HG02970 (cell line): ENCODE data around the gene CASP2.
"Not testable (repeated sequence)": the region's sequence is repeated elsewhere in the genome, so short reads cannot be mapped to it uniquely, and the experiment has no call there.

ENCODE experiments used
- ATAC-seq: cut with Tn5 transposase; IDR thresholded peaks from one replicate; pipeline ENCODE4 v1.9.1; 2021; ENCODE audit warnings: mild to moderate bottlenecking, moderate library complexity, moderate number of reproducible peaks; ENCODE audit not compliant: unreplicated experiment, low FRiP score

CASP2 gene

DNA sequence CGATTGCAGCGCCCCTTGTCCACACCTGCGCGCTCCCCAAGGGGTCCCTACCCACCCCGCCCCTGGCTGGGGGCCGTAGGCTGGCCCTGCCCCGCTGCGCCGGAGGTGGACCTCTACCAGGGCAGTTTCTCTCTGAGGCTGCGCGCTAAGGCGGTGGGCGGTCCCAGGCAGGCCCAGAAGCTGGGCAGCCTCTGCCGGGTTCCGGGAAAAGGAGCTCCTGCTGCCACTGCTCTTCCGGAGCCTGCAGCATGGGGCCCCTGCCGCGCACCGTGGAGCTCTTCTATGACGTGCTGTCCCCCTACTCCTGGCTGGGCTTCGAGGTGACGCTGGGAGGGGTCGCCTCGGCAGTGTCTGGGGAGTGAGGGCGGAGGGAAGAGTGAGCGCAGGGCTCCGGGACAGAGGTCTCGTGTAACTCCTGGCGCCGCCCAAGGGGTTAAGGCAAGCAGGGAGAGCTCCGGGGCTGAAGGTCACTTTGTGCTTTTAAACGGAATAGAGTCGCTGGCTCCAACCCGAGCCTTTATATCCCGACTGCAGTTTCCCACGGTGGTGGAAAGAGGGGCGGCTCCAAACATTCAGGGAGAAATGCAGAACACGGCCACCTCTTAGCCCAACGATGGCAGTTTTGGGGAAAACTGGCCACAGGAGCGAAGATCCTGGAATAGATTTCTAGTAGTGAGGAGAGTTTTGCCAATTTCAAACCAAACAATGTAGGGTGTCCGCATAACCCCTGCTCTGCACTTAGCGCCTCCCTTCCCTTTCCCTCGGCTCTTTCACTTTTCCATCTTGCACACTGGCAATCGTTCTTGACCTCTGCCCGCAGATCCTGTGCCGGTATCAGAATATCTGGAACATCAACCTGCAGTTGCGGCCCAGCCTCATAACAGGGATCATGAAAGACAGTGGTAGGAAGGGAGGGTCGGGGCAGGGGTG is 24.6 kb upstream of the CASP2 start, which contains the start of gene GSTK1:
Gene GSTK1 (plus strand): TSS at position 176 of the 930 bp plus-strand sequence. CDS start 73 bp downstream, at position 249.
- ATAC-seq: peak; percentile 94

DNA sequence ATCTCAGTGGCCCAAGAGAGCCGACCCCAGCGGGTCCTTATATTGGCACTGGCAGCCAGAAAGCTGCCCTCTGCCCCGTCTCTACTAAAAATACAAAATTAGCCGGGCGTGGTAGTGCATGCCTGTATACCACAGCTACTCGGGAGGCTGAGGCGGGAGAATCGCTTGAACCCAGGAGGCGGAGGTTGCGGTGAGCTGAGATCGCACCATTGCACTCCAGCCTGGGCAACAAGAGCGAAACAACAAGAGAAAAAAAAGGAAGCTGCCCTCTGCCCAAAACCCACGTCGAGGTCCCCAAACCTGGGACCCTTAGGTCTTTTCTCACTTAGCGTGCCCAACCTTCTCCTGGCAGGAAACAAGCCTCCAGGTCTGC is 24.0 kb upstream of the CASP2 start:
- ATAC-seq: not testable (repeated sequence)

DNA sequence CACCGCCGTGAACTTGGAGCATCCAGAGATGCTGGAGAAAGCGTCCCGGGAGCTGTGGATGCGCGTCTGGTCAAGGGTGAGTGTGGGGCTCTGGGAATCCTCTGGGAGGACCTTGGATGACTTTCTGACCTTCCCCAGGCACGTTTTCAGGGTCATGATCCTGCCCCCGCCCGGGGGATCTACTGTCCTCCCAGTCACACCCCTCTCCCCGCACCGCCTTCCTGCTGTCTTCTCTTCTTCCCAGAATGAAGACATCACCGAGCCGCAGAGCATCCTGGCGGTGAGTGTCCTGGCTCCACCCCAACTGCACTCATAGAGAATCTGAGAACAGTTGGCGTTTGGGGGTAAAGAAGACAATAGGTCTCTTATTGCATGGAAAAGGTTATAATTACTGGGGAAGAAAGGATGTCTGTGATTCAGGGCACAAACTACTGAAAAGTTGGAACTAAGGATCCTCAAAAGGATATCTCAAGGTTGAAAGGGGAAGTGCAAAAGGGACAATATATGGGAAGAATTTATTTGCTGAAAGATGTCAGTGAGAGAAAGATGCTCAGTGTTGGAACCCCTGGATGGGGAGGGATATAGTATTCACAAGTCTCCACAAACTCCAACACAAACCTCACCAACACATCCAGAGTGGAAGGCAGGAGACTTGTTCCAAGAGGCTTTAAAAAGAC is 23.0 kb upstream of the CASP2 start:
- ATAC-seq: no peak

DNA sequence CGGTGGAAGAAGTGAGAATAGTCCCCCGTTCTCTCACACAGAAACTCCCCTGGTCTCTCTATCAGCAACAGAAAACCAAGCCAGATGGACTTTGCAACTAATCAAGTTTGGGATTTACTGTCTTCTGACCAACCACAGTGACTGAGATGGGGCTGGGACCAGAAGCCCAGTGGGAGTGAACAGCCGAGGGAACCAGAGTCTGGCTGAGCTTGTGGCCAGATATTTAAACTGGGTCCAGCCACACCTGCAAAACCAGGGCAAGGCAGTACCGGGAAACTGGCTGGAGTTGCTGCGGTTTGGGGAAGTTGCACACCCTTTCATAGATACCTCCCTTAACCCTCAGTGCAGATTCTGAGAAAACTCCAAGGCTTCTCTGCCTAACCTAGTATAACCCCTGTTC is 18.9 kb upstream of the CASP2 start:
- no peak for ATAC-seq

DNA sequence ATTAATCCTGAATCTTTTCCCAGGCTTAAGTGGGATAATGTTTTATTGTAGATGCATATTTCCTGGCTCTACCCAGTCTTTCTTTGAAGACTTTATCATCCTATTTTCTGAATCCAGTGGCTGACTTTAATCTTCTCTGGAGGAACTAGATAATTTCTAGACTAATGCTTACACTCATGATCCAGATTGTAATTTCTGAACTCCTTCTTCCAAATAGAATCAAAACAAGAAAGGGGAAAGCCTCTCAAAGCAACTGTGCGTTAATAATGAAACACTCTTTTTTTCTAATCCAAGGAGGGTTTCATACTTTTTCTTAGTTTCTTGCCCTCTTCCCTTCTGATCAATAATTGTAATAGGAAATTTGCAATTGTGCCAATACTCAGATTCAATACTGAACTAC is 16.9 kb upstream of the CASP2 start:
- ATAC-seq: no peak

DNA sequence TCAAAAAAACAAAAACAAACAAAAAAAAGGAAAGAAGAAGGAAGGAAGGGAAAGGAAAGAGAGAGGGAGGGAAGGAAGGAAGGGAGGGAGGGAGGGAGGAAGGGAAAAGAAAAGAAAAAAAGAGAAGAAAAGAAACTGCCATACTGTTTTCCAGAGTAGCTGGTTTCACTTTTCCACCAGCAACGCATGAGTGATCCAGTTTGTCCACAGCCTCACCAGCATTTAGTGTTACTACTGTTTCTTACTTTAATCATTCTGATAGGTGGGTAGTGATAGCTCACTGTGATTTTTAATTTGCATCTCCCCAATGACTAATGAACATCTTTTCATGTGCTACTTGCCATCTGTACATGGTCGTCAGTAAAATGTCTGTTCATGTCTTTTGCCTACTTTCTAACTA is 15.3 kb upstream of the CASP2 start:
- ATAC-seq: no peak

DNA sequence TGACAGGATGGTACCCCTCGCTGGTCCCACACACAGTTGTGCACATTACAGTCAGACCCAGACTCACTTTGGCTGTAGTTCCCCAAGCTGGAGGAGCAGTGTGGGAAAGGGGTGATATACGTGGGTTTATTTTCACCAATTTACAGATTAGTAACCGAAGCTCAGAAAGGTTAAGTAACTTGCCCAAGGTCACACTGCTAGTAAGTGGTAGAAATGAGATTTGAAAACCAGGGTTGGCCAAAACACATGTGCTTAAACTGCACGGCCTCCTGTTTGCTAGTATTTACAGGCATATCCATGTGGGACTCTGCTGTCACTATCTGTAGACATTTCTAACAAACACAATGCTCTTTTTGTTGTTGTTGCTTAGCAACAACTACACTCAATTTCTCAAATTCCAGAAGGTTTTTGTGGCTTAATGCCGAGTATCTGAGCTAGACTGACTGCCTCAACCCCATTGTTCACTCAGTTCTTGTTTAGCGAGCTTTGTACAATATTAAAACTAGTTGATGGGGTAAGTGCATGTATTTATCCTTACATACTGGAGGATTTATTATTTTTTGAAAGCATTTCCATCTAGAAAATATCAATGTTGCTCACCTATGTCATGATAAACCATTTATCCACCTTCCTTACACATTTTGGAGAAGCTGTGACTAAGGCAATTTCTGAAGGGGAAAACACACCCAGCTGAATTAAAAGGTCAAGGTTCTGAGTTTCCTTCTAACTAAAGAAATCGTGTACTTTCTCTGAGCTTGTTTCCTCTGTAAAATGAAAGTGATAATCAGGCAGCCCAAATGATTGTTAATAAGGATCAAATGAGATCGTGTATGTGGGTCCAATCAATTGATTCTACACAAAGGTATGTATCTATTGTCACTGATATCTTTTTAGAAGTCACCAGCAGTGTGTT is 8.7 kb upstream of the CASP2 start:
- ATAC-seq: no peak

DNA sequence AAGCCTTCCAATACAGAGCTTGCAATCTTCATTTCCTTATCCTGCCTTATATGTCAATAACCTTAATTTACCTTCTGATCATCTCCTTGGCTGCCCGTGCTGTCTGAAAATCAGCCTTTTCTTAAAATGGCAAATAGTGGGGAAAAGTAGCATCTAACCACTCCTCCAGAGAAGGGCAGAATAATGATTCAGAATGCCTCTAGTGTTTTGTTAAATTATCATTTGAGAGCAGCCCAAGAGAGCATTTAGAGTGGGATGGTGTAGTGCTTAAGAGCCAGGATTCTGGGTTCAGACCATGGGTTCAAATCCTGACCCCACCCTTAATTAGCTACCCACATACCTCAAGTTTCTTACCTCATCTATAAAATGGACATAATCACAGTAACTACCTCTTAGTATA is 8.0 kb upstream of the CASP2 start:
- no peak for ATAC-seq

DNA sequence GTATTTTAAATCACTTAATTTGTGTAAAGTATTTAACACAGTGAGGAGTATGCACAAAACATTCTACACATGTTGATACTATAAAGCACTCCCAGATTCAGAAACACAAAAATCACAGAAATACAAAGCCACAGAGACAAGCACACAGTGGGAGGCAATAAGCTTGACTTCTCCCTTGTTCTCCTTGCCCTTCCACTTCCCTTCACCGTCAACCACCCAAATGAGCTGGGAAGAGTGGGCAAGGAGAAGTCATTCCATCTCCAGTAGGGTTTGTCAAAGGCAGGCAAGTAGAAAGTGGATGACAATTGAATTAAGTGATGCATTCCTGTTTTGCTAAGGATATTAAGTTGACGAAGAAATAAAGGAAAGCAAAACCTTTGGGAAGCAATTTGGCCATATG is 7.6 kb upstream of the CASP2 start:
- no peak for ATAC-seq

DNA sequence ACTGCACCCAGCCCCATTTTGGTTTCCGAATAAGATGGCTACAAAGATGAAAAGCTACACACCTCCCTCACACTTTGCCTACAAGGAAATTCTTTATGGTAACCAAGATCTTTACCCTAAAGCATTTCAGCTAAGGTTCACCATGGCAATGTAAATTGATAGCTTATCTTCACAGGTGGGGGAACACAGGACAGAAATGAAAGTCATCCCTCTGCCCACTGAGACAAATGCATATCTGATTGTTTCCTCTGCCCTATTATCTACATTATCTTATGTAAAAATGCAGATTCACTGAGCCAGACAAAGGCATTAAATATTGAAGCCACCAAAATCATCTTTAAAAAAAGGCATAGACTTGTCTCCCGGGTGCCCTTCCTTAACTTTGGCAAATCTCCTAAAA is 6.6 kb upstream of the CASP2 start:
- ATAC-seq: no peak

DNA sequence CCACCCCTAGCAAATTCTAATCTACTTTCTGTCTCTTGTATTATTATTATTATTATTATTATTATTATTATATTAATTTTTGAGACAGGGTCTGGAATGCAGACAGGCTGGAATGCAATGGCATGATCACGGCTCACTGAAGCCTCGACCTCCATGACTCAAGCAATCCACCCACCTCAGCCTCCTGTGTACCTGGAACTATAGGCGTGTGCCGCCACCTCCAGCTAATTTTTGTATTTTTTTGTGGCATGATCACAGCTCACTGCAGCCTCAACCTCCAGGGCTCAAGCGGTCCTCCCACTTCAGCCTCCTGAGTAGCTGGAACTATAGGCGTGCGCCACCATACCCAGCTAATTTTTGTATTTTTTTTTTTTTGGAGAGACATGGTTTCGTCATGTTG is 6.0 kb upstream of the CASP2 start:
- no peak for ATAC-seq

DNA sequence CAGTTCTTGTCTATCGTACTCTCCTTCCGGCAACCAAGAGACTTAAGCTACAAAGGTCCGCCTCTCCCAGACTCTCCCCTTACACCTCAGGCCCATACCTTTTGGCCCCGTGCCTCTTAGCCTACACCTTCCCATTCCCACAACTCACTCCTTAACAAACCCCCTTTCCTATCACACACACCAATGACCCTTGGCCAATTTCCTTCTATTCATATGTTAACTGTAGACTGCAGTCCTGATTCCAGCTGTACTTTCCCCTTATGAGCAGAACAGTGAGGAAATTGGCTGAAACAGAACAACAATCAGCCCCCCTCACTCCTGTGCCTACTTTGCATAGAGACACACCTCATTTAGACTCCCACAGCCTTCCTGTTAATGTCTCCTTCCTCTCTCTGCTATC is 4.8 kb upstream of the CASP2 start:
- ATAC-seq: no peak

DNA sequence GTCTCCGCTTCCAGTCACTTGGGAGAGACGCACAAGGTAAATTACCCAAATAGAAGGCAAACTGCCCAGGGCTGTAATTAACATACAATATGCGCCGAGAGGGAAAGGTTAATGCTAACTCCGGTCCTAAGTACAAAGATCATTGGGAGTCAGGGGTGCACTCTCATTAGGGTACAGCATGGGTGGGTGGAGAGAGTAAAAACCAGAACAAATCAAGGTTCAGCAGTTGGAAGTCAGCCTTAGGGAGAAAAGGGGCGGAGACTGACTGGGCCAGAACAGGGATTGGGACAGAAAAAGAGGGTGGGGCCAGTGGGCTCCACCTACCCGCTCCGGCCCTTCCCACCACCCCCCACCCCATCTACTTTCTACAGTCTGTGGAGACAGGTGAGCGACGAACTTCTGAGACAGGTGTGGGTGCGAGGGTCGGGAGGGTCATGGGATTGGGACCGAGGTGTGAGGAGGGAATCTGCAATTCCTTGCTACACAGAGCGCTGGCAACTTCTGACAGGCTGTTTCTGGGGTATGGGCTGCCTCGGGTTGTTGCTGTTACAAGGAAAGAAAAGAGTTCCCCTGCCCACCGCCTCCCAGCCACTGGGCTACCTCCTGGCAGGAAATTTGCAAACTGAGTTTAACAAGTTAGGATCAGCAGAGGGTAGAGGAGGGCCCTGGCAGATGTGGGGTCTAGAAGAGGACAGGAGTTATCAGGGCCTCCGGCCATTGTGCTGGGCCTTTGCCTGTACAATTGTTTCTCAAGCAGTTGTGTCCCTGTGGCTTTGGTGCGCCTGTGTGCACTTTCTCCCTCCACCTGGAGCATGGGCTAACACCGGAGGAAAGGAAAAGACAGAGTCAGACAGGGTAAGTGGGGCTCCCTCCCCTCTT is 3.3 kb upstream of the CASP2 start, which contains the start of gene TMEM139:
Gene TMEM139 (plus strand): TSS at position 368 of the 879 bp plus-strand sequence. CDS start 1,000 bp downstream, outside the sequence.
- ATAC-seq: no peak

DNA sequence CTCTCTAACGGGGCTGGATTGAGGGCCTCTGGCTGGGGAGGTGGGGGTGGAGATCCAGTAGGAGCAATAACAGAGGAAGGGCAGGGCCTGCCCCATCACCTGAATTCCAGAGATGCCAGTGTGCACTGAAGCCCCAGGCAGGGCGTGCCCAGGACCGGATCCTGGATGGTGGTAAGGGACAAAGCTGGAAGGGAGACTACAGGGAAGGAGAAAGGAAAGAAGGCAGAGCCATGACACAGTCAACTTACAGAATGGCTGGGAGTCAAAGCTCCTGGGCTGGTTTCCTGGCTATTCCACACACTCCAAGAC is 2.7 kb upstream of the CASP2 start:
- ATAC-seq: no peak

DNA sequence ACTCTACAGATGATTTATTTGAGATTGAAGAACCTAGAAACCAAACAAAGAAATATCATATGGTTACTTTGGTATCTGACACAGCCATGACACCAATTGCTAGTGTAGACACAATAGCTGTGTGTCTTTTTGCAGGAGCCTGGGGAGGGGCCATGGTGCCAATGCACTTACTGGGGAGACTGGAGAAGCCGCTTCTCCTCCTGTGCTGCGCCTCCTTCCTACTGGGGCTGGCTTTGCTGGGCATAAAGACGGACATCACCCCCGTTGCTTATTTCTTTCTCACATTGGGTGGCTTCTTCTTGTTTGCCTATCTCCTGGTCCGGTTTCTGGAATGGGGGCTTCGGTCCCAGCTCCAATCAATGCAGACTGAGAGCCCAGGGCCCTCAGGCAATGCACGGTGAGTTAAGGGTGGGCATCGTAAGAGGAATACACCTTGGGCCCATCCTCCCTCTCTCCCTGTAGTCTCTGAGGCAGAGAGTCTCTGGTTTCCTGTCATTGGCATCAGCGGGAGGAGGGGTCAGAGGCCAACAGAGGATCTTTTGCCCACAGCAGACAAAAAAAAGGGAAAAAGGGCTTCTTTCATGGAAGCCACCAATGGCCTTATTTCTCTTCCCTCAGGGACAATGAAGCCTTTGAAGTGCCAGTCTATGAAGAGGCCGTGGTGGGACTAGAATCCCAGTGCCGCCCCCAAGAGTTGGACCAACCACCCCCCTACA is 2.2 kb upstream of the CASP2 start:
- no peak for ATAC-seq

DNA sequence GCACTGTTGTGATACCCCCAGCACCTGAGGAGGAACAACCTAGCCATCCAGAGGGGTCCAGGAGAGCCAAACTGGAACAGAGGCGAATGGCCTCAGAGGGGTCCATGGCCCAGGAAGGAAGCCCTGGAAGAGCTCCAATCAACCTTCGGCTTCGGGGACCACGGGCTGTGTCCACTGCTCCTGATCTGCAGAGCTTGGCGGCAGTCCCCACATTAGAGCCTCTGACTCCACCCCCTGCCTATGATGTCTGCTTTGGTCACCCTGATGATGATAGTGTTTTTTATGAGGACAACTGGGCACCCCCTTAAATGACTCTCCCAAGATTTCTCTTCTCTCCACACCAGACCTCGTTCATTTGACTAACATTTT is 1.6 kb upstream of the CASP2 start:
- ATAC-seq: no peak

DNA sequence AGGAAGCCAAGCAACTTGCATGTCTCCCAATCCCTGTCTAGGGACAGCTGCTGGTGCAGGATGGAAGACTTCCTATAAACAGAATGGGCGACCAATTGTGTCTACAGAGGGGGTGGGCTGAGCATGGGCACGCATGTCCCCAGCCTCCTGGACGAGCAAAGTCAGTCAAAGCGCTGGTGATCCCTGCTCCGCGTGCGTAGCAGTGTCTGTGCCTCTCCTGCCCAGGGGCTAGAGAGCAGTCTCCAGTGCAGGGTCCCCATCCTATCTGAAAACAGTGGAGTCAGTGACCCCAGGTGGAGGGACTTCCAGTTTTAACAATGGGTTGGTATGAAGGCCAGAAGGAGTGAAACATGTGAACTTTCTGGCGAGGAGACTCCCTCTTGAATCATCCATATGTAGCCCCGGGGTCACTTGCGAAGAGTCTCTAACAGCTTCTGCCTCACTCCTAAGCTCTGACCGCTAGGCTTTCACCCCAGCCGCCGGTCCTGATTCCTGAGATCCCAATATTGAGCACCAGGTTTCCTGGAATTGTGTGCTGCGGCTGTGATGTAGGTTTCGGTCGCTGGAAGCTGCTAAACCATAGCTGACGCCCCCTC is 714 bp upstream of the CASP2 start:
- ATAC-seq: no peak

DNA sequence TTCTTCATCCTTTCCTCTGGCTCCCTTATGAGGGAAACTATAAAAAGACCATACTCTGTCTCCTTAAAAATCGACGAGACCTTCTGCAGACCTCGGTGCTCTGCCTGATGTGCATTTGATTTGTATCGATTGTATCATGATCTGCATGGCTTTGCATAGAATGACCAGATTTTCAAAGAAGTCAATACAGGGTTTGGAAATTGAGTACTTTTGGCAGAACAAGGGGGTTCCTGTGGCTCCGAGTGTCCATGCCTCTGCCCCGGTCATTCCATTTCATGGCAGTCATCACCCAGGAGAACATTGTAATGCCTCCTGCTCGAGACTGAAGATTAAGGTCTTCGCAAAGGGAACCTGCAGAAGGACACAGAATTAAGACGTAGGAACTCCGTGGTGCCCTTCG is 685 bp downstream of the CASP2 start:
- ATAC-seq: no peak

DNA sequence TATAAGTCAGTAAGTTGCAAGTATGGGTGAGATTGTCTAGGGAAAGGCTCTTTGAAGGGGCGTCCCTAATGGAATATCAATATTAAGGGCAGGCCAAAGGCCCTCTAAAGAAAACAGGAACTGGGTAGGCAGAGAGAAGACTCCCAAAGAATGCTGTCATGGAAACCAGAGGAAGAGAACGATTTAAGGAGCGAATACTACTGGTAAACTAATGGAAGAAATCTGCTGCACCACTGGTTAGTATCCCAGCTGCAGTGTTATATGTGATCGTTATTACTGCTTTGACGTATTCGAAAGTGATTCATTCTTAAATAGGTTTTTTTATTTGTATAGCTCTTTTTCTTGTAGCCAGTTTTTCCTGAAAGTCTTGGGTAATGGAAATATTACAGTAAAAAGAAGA is 1.3 kb downstream of the CASP2 start:
- no peak for ATAC-seq
